HG02571 (cell line): ENCODE measurements around the gene CASQ2.

Experiments used
- ATAC-seq: cut with Tn5 transposase; IDR thresholded peaks from one replicate; pipeline ENCODE4 v1.9.1; 2021; ENCODE audit warnings: mild to moderate bottlenecking, moderate library complexity; ENCODE audit not compliant: unreplicated experiment

Gene CASQ2

GRCh38 chr1:115668579-115668978, 99.9 kb downstream of the CASQ2 start:
- ATAC-seq: no peak

- no peak for ATAC-seq
These were observed 101.8 kb downstream of the CASQ2 start for GRCh38 chr1:115666702-115667101.

DNA sequence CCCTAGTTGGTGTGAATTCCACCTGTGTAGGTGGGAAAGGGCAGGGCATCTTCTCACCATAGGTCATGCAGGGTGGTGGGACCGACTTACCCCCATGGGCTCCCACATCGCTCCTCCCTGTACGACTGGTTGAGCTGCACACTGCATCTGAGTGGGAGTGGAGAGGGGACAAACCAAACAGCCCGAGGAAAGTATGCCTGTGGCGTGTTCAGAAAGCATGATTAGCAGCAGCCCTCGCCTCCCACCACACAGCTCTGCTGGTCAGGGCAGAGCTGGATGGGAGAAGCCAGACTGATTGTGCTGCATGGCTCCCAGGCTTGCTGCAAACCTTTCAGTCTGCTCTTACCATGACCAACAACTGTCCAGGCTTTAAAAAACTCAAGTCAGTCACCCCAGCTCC, 102.3 kb downstream of the CASQ2 start:
- no peak for ATAC-seq

DNA sequence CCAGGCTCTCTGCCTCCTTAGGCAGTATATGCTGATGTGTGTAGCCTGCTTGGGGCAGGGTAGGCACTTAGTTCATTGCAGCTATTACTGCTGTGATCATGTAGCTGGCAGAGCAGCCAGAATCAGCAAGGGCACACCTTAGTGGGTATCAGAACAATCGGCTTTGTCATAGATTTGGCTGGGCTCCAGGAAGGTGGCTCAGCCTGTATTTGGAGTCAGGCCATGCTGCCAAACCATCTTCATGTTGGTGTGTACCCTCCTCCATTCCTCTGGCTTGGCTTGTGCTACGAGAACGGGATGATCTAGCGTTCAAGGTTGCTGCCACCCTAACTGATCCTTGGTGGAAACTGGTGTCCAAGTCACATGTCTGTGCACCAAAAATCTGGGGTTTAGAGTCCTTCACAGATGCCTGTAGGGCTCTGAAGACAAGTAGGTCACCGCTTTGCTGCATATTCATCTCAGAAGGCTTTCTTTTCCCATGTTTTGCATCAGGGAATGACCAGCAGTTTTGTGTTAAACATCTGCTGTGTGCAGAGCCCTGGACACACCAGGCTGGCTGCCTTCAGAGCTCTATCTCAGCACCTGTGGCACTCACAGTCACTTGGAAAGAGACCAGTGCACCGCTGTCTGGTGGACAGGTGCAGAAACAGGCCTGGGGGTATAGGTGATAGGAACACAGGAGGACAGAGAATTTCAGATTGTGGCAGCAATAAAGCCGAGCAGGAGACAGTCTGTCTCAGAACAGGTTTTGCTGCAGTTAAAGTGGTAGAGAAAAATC, 103.0 kb downstream of the CASQ2 start:
- no peak for ATAC-seq

DNA sequence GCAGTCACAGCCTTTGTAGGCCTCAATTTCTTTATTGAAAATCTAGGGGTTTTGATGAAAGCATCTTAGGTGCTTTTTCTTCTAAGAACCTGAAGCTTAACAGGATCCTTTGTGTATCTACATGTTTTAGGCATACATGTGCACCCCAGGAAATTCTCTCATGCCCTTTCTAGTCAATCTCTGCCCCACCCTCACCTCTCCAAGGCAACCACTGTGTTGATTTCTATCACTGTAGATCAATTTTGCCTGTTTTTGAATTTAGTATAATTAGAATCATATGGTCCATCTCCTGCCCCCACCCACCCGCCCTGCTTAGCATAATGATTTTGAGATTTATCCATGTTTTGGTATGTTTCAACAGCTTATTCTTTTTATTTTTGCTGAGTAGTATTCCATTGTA, 107.4 kb downstream of the CASQ2 start:
- no peak for ATAC-seq

- no peak for ATAC-seq
These were observed 108.4 kb downstream of the CASQ2 start for GRCh38 chr1:115660151-115660550.

- no peak for ATAC-seq
These were observed 109.9 kb downstream of the CASQ2 start for GRCh38 chr1:115658646-115659045.

GRCh38 chr1:115656461-115657077, 111.9 kb downstream of the CASQ2 start:
- no peak for ATAC-seq

- no peak for ATAC-seq
These were observed 112.6 kb downstream of the CASQ2 start for GRCh38 chr1:115655916-115656315.

DNA sequence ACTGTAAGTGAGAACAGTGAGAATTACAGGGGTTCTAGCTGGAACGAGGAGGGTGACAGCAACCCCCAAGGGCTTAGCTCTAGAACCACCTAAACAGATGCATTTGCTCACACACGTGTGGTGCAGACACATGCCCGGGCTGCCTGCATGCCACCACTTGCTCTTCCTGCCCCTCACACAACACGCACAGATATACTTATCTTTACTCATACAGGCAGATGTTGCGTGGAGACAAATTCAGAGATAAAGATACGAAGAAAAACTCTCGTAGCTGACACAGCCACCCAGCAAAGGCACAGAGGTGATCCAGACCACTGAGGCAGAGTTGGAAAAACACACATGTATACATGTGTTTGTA, 113.2 kb downstream of the CASQ2 start:
- no peak for ATAC-seq

DNA sequence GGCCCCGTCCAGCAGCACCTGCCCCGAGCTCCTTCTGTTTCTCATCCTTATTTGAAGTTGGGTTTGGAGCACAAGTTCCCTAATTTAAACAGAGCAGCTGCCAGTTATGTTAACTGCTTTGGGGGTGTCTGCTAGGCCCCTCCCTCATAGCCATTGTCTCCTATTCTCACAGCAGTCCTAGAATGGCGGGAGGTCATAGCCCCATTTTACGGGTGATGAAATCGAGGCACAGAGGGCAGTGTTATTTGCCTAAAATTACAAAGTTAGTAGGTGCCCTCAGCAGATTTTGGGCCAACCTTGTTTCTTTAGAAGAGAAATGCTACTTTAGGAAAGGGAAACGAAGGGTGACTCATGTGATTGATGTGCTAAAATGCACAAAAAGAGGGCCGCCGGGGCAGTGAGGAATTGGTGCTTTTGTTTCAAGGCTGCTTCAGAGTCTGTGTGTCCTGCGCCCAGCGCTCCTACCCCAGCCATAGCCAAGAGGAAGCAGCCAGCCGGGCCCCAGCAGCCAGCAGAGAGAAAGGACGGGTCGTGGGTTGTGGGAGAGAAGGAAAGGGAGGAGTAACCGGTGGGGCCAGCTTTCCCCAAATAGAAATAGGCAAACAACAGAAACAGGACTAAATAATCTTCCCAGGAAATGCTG, 113.7 kb downstream of the CASQ2 start:
- ATAC-seq: no peak

DNA sequence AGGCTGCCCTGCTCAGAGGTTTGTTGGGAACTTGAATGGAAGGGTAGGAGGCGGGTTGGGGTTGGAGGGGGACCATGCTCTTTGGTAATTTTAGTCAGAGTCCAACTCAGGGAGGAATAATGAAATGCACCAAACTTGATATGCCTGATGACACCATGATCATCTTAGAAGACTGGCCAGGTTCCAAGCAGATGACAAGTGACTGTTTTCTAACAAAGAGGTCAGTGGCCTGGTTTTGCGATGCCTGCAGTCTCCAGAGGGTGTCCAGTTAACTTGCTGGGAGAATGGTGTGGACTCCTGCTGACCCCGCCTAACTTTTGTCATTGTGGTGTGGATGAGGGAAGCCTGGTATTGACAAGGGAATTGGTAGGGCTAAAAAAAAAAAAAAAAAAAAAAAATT, 114.4 kb downstream of the CASQ2 start:
- no peak for ATAC-seq

- no peak for ATAC-seq
These were observed 116.2 kb downstream of the CASQ2 start for GRCh38 chr1:115652236-115652788.

- no peak for ATAC-seq
These were observed 117.1 kb downstream of the CASQ2 start for GRCh38 chr1:115651391-115651790.

DNA sequence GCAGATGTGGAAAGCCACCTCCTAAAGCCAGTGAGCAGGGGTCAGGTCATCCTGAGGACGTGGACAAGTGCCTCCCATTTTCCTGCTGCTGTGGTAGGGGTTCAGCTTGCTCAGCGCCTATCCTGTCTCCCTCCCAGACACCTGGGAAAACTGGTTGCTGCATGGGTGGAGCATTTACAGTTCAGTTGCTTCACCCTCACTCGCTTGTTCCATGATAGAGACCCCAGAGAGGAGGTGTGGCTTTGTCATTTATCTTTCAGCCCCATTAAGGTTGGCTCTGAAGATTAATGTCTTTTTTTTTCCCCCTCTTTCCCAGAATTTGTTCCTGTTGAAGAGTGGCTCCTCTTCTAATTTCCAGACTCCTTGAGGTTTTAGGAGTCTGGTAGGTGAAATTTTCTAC, 117.6 kb downstream of the CASQ2 start:
- no peak for ATAC-seq
